Mesendoderm (in vitro differentiated cells): ENCODE results near the gene FGF11. TPM values are rescaled to one million over a fixed set of nuclear protein-coding genes. Genes with fewer than 3 reads are reported as not detected.

ENCODE experiments used
- DNase-seq: peaks from one replicate; pipeline ENCODE4 v3.0.0; 2013
- H2AK5ac ChIP-seq: 2 replicates; pipeline ENCODE4 v1.6.1; 2013; ENCODE audit warnings: low read length, inconsistent platforms
- H2BK120ac ChIP-seq: 2 replicates; pipeline ENCODE4 v1.6.1; 2013; ENCODE audit warnings: low read depth, mild to moderate bottlenecking, low read length, moderate library complexity, mixed read lengths
- H2BK15ac ChIP-seq: replicated peaks from 2 replicates; pipeline ENCODE4 v1.6.1; 2013; ENCODE audit warnings: low read depth, mild to moderate bottlenecking, moderate library complexity
- H2BK5ac ChIP-seq: 2 replicates; pipeline ENCODE4 v1.6.1; 2013; ENCODE audit warnings: low read length, inconsistent platforms
- H3K18ac ChIP-seq: 2 replicates; pipeline ENCODE4 v1.6.1; 2013; ENCODE audit warnings: mild to moderate bottlenecking, low read length, mixed read lengths
- H3K23ac ChIP-seq: one replicate; pipeline ENCODE4 v1.6.1; 2013; ENCODE audit warnings: low read length
- H3K27ac ChIP-seq: 2 replicates; pipeline ENCODE4 v1.5.1; 2013; ENCODE audit warnings: low read depth, mild to moderate bottlenecking, inconsistent platforms, low read length, moderate library complexity
- H3K27me3 ChIP-seq: 2 replicates; pipeline ENCODE4 v1.6.1; 2013; ENCODE audit warnings: low read length, control low read depth, mild to moderate bottlenecking, inconsistent platforms; ENCODE audit not compliant: insufficient read depth, poor library complexity
- H3K36me3 ChIP-seq: 2 replicates; pipeline ENCODE4 v1.6.1; 2013; ENCODE audit warnings: low read length, inconsistent platforms; ENCODE audit not compliant: control insufficient read depth, insufficient read depth
- H3K4ac ChIP-seq: one replicate; pipeline ENCODE4 v1.6.1; 2013; ENCODE audit warnings: low read depth, mild to moderate bottlenecking, low read length, moderate library complexity
- H3K4me1 ChIP-seq: 2 replicates; pipeline ENCODE4 v1.6.1; 2013; ENCODE audit warnings: low read depth, low read length, inconsistent platforms; ENCODE audit not compliant: control insufficient read depth
- H3K4me2 ChIP-seq: 2 replicates; pipeline ENCODE4 v1.6.1; 2013; ENCODE audit warnings: low read length
- H3K4me3 ChIP-seq: 2 replicates; pipeline ENCODE4 v1.5.1; 2013; ENCODE audit warnings: mild to moderate bottlenecking, low read length
- H3K56ac ChIP-seq: one replicate; pipeline ENCODE4 v1.6.1; 2013; ENCODE audit warnings: low read length
- H3K79me1 ChIP-seq: 2 replicates; pipeline ENCODE4 v1.6.1; 2013; ENCODE audit warnings: low read length, inconsistent platforms
- H3K79me2 ChIP-seq: 2 replicates; pipeline ENCODE4 v1.6.1; 2013; ENCODE audit warnings: mild to moderate bottlenecking, low read length; ENCODE audit not compliant: control insufficient read depth, insufficient read depth
- H3K9ac ChIP-seq: 2 replicates; pipeline ENCODE4 v1.6.1; 2013; ENCODE audit warnings: low read length, inconsistent platforms
- H4K5ac ChIP-seq: one replicate; pipeline ENCODE4 v1.6.1; 2013; ENCODE audit warnings: low read length
- H4K8ac ChIP-seq: one replicate; pipeline ENCODE4 v1.6.1; 2013; ENCODE audit warnings: low read depth, mild to moderate bottlenecking, control low read depth, low read length, moderate library complexity
- WGBS: extraction: QIAGEN DNeasy Blood & Tissue Kit; methylation state at CpG from one replicate; pipeline ENCODE4 v1.1.7; 2013; ENCODE audit warnings: low lambda C conversion rate, missing lambda C conversion rate; ENCODE audit not compliant: insufficient coverage; ENCODE audit errors: extremely low coverage; 5-methylcytosine and 5-hydroxymethylcytosine counted together
- polyA plus RNA-seq, 2 experiments: library from polyadenylated mRNA; stranded (reverse); fragments of 200-250 nt; gene quantifications; one replicate each; pipeline ENCODE4 v1.2.3, GENCODE V29; 2013

The FGF11 gene
- polyA plus RNA-seq (2013, experiment 1 of 2) = 3.8 TPM
- polyA plus RNA-seq (2013, experiment 2 of 2) = 3.7 TPM

DNA sequence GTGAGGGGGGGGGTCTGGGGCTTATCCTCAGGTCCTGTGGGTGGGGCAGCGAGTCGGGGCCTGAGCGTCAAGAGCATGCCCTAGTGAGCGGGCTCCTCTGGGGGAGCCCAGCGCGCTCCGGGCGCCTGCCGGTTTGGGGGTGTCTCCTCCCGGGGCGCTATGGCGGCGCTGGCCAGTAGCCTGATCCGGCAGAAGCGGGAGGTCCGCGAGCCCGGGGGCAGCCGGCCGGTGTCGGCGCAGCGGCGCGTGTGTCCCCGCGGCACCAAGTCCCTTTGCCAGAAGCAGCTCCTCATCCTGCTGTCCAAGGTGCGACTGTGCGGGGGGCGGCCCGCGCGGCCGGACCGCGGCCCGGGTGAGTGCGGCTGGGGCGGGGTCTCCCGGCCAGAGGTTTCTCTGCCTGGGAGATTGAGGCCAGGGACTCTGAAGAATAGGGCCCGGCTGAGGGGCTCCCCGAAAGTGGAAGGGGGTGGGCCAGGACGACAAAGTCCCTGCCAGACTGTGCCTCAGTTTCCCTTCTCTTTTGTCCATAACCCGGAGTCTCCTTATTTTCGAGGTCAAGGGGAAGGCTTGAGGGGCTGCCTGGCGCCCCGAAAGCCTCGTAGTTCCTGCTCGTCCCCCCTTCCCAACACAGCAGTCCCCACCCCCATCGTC, at the start of gene FGF11:
Gene FGF11 (plus strand): TSS at position 51 of the 651 bp plus-strand sequence. CDS start 109 bp downstream, at position 160.
- H3K79me1 ChIP-seq = no peaks in the 10 kb centered on the region
- H2AK5ac ChIP-seq = no peak within 1 kb of the TSS
- WGBS = no CpG with 5 or more reads among the region's 50 CpGs
- H3K79me2 ChIP-seq = no peaks in the 10 kb centered on the region
- H3K18ac ChIP-seq = peak within 1 kb of the TSS; percentile 82
- peak within 1 kb of the TSS; percentile 96 for H3K9ac ChIP-seq
- H3K27me3 ChIP-seq = peaks cover 9% of the 10 kb centered on the region
- peak within 1 kb of the TSS; percentile 91 for H3K23ac ChIP-seq
- H3K27ac ChIP-seq = no peak within 1 kb of the TSS
- peak within 1 kb of the TSS; percentile 98 for H3K56ac ChIP-seq
- H2BK5ac ChIP-seq = peak within 1 kb of the TSS; percentile 60
- H3K4me3 ChIP-seq = peak within 1 kb of the TSS; percentile 87
- no peak within 1 kb of the TSS for H4K5ac ChIP-seq
- no peak within 1 kb of the TSS for H3K4ac ChIP-seq
- H3K4me2 ChIP-seq = peak within 1 kb of the TSS; percentile 88
- DNase-seq = no peak
- H4K8ac ChIP-seq = peak within 1 kb of the TSS; percentile 68
- no peaks in the 10 kb centered on the region for H3K36me3 ChIP-seq
- no peak within 1 kb of the TSS for H2BK15ac ChIP-seq
- H3K4me1 ChIP-seq = peaks cover 5% of the 10 kb centered on the region
- H2BK120ac ChIP-seq = no peak within 1 kb of the TSS

DNA sequence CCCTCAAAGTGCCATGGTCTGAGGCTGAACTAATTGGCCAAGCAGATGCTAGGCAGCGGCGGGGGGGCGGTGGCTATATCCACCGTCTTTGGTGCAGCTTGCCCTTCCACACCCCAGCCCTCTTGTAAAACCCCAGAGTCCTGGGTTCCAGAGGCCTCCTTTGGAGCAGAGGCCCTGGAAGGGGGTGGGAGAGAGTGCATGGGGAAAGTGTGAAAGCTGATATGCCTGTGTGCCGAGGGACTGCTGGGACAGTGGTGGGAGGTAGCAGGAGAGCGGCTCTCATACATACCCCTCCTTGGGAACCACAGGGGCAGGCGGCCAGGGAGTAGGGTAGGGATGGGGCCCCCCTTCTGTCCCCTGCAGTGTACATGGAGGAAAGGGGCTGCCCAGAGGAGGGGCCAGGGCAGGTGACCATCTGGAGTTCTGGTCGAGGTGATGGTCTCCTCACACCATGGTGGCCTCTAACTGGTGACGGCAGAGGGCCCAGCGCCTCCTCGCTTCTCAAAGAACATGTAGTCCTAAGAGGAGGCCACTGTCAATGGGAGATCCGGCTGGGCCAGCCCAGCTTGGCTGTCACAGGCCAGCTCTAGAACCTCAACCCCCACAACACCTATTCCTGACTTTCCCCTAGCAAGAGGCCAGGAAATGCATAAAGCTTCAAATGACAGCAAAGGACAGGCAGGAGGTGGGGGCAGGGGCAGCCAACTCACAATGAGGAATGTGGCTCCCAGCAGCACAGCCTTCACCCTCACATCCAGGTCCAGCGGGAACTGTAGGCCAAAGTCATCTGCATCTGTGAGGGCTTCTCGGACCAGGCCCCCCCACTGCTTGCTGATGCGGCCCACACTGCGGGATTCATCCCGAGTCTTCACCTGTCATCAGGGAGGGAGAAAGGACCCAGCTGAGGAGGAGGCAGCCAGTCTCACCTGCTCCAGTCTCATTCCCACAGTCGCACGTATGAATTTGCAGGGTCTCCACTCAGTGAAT, 49.1 kb upstream of the FGF11 start:
- Histone ChIP-seq H3K23ac (no peak overlapping the region), H3K4me1 (no peaks in the 10 kb centered on the region), H3K79me1 (no peaks in the 10 kb centered on the region), H2BK120ac (no peak overlapping the region), H3K56ac (no peak overlapping the region), H3K4me2 (no peak overlapping the region), H3K18ac (no peak overlapping the region), H2BK5ac (no peak overlapping the region), H3K27me3 (no peaks in the 10 kb centered on the region), H3K27ac (no peak overlapping the region), H2AK5ac (no peak overlapping the region), H3K4ac (no peak overlapping the region), H4K8ac (no peak overlapping the region), H2BK15ac (no peak overlapping the region), H4K5ac (no peak overlapping the region), H3K9ac (no peak overlapping the region), H3K79me2 (no peaks in the 10 kb centered on the region), H3K36me3 (peaks cover 1% of the 10 kb centered on the region), H3K4me3 (no peak overlapping the region)
- no CpG with 5 or more reads among the region's 19 CpGs for WGBS
- no peak for DNase-seq

DNA sequence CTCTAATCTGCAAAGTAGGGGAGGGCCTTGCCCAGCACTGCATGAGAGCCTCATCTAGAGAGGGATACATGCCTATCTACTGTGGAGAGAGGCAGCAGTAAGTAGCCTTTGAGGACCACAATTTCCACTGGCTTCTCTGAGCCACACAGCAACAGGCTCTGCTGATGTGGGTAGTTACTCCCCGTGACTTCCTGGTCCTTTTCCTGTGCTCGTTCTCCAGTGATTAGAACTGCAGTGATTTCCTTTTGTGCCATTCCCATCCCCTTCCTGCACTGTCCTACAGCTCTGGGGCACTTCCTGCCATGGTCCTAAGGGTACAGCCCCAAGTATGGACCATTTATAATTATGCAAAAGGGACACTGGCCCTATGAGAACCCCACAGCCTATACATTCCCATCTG, 48.0 kb upstream of the FGF11 start:
- Histone ChIP-seq H3K36me3 (peaks cover 1% of the 10 kb centered on the region), H3K27ac (no peak overlapping the region), H3K23ac (no peak overlapping the region), H3K4me1 (no peaks in the 10 kb centered on the region), H3K79me2 (no peaks in the 10 kb centered on the region), H3K79me1 (no peaks in the 10 kb centered on the region), H2BK5ac (no peak overlapping the region), H3K9ac (no peak overlapping the region), H3K27me3 (no peaks in the 10 kb centered on the region), H3K4ac (no peak overlapping the region), H2BK120ac (no peak overlapping the region), H3K56ac (no peak overlapping the region), H3K4me2 (no peak overlapping the region), H3K4me3 (no peak overlapping the region), H2AK5ac (no peak overlapping the region), H3K18ac (no peak overlapping the region), H4K5ac (no peak overlapping the region), H2BK15ac (no peak overlapping the region), H4K8ac (no peak overlapping the region)
- DNase-seq = no peak
- no CpG with 5 or more reads among the region's 2 CpGs for WGBS

DNA sequence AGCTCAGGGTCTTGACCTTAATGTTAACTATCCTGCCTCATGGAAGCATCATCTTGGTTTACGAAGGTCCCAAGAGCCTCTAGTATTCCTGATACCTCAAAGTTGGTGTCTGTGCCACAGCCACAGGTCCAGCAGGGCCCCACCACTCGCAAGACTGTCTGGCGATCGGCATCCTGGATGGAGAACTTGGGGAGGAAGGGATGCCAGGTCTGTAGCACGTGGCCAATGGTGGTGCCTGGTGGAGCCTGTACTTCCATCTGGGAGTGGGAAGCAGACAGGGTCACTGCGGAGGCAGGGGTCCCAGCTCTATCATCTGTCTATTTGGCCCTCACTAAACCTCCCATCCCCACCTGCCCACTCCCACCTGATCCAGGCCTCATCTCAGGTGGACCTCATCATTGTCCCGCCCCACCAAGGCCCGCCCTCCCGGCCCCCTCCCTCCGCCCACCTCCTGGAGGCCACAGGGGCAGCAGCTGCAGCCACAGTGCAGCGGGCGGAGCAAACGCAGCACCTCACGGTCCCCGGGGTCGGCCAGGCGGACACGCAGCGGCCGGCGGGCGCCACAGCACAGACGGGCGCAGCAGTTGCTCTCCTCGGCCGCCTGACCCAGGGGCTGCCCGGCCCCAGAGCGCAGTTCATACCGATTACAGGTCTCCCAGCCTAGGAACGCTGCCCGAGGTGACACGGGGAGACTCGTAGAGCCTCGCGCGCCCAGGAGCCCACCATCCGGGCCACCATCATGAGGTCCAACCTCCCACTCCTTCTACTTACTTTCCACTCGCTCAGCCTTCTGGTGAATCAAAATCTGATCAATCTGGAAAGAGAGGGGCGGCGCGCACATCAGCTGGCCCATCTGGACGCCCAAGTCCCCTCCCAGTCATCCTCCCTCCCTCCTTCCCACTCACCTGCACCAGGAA, 46.4 kb upstream of the FGF11 start:
- Histone ChIP-seq H2AK5ac (peak overlapping the region; percentile 51), H2BK5ac (no peak overlapping the region), H3K23ac (no peak overlapping the region), H3K79me2 (no peaks in the 10 kb centered on the region), H3K9ac (peak overlapping the region; percentile 63), H4K5ac (no peak overlapping the region), H3K4me3 (no peak overlapping the region), H3K4me1 (no peaks in the 10 kb centered on the region), H2BK15ac (no peak overlapping the region), H3K4me2 (peak overlapping the region; percentile 30), H3K56ac (peak overlapping the region; percentile 91), H3K4ac (no peak overlapping the region), H3K36me3 (peaks cover 1% of the 10 kb centered on the region), H3K27me3 (no peaks in the 10 kb centered on the region), H2BK120ac (no peak overlapping the region), H3K27ac (no peak overlapping the region), H3K79me1 (no peaks in the 10 kb centered on the region), H3K18ac (no peak overlapping the region), H4K8ac (no peak overlapping the region)
- no CpG with 5 or more reads among the region's 42 CpGs for WGBS
- peak; percentile 18 for DNase-seq

DNA sequence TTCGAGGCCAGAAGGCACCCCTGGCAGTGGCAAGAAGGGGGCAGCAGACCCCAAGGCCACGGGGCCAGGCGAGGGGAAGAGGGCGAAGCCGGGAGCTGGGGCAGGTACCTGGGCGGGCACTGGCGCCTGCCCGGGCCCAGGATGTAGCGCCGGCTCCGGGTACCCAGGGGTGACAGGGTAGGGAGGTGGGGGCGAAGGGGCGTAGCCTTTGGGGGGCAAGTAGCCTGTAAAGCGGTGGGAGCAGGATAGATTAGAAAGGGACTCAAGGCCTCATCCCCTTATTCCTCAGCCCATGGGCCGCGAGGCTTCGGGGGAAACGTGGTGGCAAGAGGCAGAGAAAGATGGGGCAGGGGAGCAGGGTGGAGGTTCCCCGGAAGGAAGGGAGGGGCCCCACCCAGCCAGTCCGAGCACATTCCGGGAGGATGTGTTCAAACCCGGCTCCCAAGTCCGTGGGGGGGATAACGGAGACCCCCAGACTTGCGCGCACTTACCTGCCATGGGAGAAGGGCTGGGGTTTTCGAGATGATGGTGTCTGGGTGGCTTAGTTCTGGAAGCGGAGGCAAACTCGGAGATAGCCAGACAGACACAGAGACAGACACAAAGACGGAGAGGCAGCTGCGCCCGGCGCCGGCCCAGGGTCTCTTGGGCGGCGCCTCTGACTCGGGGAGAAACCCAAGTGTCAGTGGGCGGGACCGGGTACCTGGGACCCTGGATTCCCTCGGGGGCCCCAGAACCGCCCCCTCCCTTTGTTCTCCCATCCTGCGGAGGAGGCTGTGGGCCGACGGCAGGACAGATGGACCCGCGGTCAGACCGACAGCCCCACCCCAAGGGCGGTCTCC, 45.5 kb upstream of the FGF11 start:
- Histone ChIP-seq H3K79me2 (no peaks in the 10 kb centered on the region), H3K4me3 (peak overlapping the region; percentile 40), H3K4ac (peak overlapping the region; percentile 39), H3K4me2 (peak overlapping the region; percentile 30), H3K36me3 (peaks cover 1% of the 10 kb centered on the region), H3K4me1 (no peaks in the 10 kb centered on the region), H2BK15ac (no peak overlapping the region), H3K79me1 (no peaks in the 10 kb centered on the region), H3K27ac (no peak overlapping the region), H3K23ac (no peak overlapping the region), H3K9ac (peak overlapping the region; percentile 63), H2AK5ac (peak overlapping the region; percentile 51), H3K56ac (peak overlapping the region; percentile 91), H2BK5ac (no peak overlapping the region), H3K27me3 (no peaks in the 10 kb centered on the region), H4K5ac (no peak overlapping the region), H3K18ac (no peak overlapping the region), H2BK120ac (no peak overlapping the region), H4K8ac (no peak overlapping the region)
- no CpG with 5 or more reads among the region's 48 CpGs for WGBS
- peak; percentile 66 for DNase-seq
